ENCODE results near the gene TNIP2.

DNA sequence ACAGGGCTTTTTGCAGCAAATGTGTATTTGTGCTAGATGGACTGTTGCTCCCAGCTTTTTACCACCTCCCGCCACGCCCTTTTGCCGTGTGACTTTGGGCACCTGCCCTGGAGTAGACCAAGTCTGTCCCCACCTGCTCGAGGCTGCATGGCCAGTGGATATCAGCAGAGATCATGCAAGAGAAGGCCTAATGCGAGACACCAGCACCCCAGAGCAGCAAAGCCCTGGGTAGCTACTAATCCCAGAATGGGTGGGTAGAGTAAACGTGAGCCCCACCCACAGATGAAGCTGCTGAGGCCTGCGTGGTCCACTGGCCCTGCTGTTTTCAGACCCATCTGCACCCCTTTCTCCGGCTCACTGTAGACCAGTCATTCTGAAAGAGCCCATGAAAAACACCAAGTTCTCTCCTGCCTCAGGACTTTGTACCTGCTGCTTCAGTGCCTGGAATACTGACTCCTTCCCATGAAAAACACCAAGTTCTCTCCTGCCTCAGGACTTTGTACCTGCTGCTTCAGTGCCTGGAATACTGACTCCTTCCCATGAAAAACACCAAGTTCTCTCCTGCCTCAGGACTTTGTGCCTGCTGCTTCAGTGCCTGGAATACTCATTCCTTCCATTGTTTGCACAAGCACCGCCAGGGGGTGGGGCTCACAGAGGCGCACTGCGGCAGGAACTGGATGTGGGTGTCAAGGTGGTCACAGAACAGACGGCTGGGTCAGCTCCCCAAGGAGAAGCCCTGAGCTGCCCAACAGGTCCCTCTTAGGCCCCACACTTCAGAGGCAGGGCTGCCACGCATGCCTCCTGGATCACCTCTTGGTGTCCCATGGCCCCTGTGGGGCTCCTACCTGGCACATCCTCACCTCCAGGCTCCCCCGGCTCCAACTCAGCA is 5.1 kb upstream of the TNIP2 start:
- TF ChIP-seq, protein P1, sequence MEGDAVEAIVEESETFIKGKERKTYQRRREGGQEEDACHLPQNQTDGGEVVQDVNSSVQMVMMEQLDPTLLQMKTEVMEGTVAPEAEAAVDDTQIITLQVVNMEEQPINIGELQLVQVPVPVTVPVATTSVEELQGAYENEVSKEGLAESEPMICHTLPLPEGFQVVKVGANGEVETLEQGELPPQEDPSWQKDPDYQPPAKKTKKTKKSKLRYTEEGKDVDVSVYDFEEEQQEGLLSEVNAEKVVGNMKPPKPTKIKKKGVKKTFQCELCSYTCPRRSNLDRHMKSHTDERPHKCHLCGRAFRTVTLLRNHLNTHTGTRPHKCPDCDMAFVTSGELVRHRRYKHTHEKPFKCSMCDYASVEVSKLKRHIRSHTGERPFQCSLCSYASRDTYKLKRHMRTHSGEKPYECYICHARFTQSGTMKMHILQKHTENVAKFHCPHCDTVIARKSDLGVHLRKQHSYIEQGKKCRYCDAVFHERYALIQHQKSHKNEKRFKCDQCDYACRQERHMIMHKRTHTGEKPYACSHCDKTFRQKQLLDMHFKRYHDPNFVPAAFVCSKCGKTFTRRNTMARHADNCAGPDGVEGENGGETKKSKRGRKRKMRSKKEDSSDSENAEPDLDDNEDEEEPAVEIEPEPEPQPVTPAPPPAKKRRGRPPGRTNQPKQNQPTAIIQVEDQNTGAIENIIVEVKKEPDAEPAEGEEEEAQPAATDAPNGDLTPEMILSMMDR (IDR thresholded peaks at IDR 0.05): peak in 2 of 5 experiments; percentile 37 to 55
- TF ChIP-seq POLR2AphosphoS5 (IDR thresholded peaks at IDR 0.05) (peak in 2 of 3 donors; percentile 67 to 68), POLR2A (IDR thresholded peaks at IDR 0.05) (peak; percentile 57), EP300 (IDR thresholded peaks at IDR 0.05; ENCODE audit: low read depth) (no peak)

Measured in transverse colon (tissue), 4 donors.